ENCODE results near the gene ERGIC1. TPM values are rescaled to one million over a fixed set of nuclear protein-coding genes. Genes with fewer than 3 reads are reported as not detected.

The ERGIC1 gene
- total RNA-seq, 1 donor: 109 TPM

DNA sequence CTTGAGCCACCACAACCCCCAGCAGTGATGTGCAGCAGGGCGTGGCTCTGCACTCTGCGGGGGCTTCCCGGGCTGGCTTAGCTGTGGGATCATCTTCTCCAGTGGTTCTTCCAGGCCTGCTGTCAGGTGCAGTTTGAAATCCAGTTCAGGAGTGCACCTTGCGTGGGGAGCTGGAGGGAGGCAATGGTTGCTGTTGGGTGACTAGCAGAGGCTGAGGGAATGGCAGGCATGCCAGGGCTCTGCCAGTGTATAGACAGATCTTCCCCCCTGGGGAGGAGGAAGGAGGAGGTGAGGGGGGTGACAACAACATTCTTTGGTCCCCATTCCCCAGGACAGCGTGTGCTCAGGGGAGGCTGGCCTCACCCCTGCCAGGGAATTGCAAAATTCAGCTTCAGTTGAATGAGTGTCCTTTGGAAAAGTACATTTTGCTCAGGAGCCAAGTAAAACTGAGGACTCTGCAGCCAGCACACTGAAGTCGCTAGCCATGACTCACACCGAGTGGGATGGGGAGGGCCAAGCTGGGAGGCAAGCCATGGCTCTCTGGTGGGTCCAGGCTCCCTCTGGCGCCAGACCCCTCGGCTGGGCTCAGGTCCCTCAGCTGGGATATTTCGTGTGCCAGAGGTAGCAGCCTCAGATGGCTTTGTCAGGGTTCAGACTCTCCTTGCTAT is 35.0 kb downstream of the ERGIC1 start:
- Histone ChIP-seq H3K79me2 (ENCODE audit: insufficient read depth, low read length) (peaks cover 62% of the 10 kb centered on the region), H3K27ac (ENCODE audit: low read depth, low read length) (peak overlapping the region; percentile 96), H3K4me2 (ENCODE audit: insufficient read depth, low read length) (peak overlapping the region; percentile 68), H4K20me1 (ENCODE audit: insufficient read depth, low read length) (no peaks in the 10 kb centered on the region), H3K4me3 (ENCODE audit: insufficient read depth, low read length) (peak overlapping the region; percentile 41), H3K9me3 (ENCODE audit: low read depth, low read length) (no peaks in the 10 kb centered on the region), H2AFZ (ENCODE audit: low read length) (no peak overlapping the region), H3K36me3 (ENCODE audit: insufficient read depth, low read length) (peaks cover 3% of the 10 kb centered on the region), H3K27me3 (ENCODE audit: insufficient read depth, low read length) (no peaks in the 10 kb centered on the region), H3K4me1 (ENCODE audit: insufficient read depth, low read length) (peaks cover 77% of the 10 kb centered on the region)
- TF ChIP-seq, protein P1, sequence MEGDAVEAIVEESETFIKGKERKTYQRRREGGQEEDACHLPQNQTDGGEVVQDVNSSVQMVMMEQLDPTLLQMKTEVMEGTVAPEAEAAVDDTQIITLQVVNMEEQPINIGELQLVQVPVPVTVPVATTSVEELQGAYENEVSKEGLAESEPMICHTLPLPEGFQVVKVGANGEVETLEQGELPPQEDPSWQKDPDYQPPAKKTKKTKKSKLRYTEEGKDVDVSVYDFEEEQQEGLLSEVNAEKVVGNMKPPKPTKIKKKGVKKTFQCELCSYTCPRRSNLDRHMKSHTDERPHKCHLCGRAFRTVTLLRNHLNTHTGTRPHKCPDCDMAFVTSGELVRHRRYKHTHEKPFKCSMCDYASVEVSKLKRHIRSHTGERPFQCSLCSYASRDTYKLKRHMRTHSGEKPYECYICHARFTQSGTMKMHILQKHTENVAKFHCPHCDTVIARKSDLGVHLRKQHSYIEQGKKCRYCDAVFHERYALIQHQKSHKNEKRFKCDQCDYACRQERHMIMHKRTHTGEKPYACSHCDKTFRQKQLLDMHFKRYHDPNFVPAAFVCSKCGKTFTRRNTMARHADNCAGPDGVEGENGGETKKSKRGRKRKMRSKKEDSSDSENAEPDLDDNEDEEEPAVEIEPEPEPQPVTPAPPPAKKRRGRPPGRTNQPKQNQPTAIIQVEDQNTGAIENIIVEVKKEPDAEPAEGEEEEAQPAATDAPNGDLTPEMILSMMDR (IDR thresholded peaks at IDR 0.05; ENCODE audit: extremely low read depth, low read depth, low read length): peak; percentile 46
- peak; percentile 91 for DNase-seq (ENCODE audit: insufficient read length, low spot score, missing footprints)

DNA sequence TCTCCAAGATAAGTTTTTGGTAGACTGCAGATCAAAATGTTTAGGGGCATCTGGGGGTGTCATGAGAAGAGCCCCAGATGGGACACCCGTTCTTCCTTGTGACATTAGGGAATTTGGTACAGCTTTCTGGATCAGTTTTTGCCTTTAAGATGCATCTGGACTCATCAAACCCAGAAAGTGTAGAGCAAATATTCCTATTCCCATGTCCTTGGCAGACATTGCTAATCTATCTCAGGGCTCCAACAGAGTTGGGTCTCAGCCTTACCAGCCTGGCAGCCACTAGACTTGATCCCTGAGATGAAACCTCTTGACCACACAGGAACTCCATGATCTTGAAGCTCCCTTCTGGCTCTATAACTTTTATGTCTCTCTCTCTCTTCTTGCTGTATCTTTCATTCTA is 35.6 kb downstream of the ERGIC1 start:
- Histone ChIP-seq H3K4me3 (ENCODE audit: insufficient read depth, low read length) (no peak overlapping the region), H3K4me2 (ENCODE audit: insufficient read depth, low read length) (peak overlapping the region; percentile 68), H3K27ac (ENCODE audit: low read depth, low read length) (peak overlapping the region; percentile 96), H2AFZ (ENCODE audit: low read length) (no peak overlapping the region), H3K36me3 (ENCODE audit: insufficient read depth, low read length) (peaks cover 3% of the 10 kb centered on the region), H3K27me3 (ENCODE audit: insufficient read depth, low read length) (no peaks in the 10 kb centered on the region), H3K9me3 (ENCODE audit: low read depth, low read length) (no peaks in the 10 kb centered on the region), H3K79me2 (ENCODE audit: insufficient read depth, low read length) (peaks cover 61% of the 10 kb centered on the region), H4K20me1 (ENCODE audit: insufficient read depth, low read length) (no peaks in the 10 kb centered on the region), H3K4me1 (ENCODE audit: insufficient read depth, low read length) (peaks cover 73% of the 10 kb centered on the region)
- TF ChIP-seq, protein P1 (IDR thresholded peaks at IDR 0.05; ENCODE audit: extremely low read depth, low read depth, low read length): no peak
- DNase-seq (ENCODE audit: insufficient read length, low spot score, missing footprints): no peak

DNA sequence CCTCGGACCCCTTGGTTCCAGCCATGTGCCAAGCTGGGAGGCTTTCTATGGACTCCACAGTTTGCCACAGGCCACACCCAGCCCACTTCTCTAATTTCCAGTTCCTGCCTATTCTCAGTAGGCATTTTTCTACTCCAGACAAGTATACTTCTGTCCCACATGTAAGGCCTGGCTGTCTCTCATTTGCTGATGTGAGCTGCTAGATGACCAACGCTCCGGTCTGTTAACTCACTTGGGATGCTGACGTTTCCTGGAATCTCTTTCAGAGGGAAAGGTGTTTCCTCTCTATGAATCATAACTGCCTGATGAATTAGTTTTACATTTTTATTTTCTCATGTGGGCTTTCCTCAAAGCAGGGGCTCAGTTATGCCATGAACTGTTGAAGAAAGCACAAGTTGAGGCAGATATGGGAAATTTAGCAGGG is 36.3 kb downstream of the ERGIC1 start:
- peaks cover 3% of the 10 kb centered on the region for H3K36me3 ChIP-seq (ENCODE audit: insufficient read depth, low read length)
- peak overlapping the region; percentile 96 for H3K27ac ChIP-seq (ENCODE audit: low read depth, low read length)
- H3K79me2 ChIP-seq (ENCODE audit: insufficient read depth, low read length): peaks cover 64% of the 10 kb centered on the region
- no peaks in the 10 kb centered on the region for H3K27me3 ChIP-seq (ENCODE audit: insufficient read depth, low read length)
- TF ChIP-seq, protein P1 (IDR thresholded peaks at IDR 0.05; ENCODE audit: extremely low read depth, low read depth, low read length): no peak
- peaks cover 75% of the 10 kb centered on the region for H3K4me1 ChIP-seq (ENCODE audit: insufficient read depth, low read length)
- H3K4me2 ChIP-seq (ENCODE audit: insufficient read depth, low read length): peak overlapping the region; percentile 68
- DNase-seq (ENCODE audit: insufficient read length, low spot score, missing footprints): peak; percentile 92
- no peaks in the 10 kb centered on the region for H4K20me1 ChIP-seq (ENCODE audit: insufficient read depth, low read length)
- H3K4me3 ChIP-seq (ENCODE audit: insufficient read depth, low read length): no peak overlapping the region
- no peaks in the 10 kb centered on the region for H3K9me3 ChIP-seq (ENCODE audit: low read depth, low read length)
- no peak overlapping the region for H2AFZ ChIP-seq (ENCODE audit: low read length)

DNA sequence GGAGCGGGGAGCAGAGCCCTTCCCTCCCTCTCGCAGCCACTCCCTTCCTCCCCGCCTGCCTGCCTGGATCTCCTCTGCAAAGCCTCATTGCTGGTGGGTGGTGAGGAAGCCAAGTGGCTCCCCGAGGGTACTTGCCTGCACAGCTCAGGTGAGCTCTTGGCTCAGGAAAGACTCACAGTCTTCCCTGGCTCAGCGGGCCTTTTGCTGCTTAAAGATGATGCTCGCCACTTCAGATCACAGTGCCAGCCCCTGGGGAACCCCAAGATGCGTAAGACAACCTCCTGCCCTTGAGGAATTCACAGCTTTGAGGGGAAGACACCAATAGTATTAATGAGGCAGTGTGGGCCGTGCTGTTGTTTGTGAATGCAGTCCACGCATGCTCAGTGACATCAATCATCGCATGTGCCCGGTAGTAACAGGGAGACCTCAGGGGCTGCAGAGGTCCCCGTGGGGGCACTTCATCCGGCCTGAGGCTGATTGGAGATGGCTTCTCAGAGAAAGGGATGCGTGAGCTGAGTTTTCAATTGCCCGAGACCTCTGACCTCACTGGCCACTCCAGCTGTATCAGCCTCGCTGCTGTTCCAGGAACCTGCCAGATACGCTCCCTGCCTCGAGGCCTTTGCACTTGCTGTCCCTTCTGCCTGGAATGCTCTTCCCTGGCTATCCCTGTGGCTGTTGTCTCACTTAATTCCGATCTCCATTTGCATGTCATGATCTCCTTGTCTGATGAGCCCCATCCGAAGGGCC is 36.8 kb downstream of the ERGIC1 start:
- H3K9me3 ChIP-seq (ENCODE audit: low read depth, low read length): no peaks in the 10 kb centered on the region
- no peak overlapping the region for H2AFZ ChIP-seq (ENCODE audit: low read length)
- no peak overlapping the region for H3K4me3 ChIP-seq (ENCODE audit: insufficient read depth, low read length)
- no peak for DNase-seq (ENCODE audit: insufficient read length, low spot score, missing footprints)
- peak overlapping the region; percentile 68 for H3K4me2 ChIP-seq (ENCODE audit: insufficient read depth, low read length)
- H3K27me3 ChIP-seq (ENCODE audit: insufficient read depth, low read length): no peaks in the 10 kb centered on the region
- H3K27ac ChIP-seq (ENCODE audit: low read depth, low read length): peak overlapping the region; percentile 96
- no peaks in the 10 kb centered on the region for H4K20me1 ChIP-seq (ENCODE audit: insufficient read depth, low read length)
- peaks cover 64% of the 10 kb centered on the region for H3K79me2 ChIP-seq (ENCODE audit: insufficient read depth, low read length)
- peaks cover 3% of the 10 kb centered on the region for H3K36me3 ChIP-seq (ENCODE audit: insufficient read depth, low read length)
- peaks cover 78% of the 10 kb centered on the region for H3K4me1 ChIP-seq (ENCODE audit: insufficient read depth, low read length)
- TF ChIP-seq, protein P1 (IDR thresholded peaks at IDR 0.05; ENCODE audit: extremely low read depth, low read depth, low read length): no peak

Data from osteoblast (primary cell).